GDM1 (cell line): ENCODE measurements around the gene DOCK10.

ENCODE experiments used
- DNase-seq: peaks from one replicate; lab custom pipeline; 2025; lab: John Stamatoyannopoulos, UW

Gene DOCK10

DNA sequence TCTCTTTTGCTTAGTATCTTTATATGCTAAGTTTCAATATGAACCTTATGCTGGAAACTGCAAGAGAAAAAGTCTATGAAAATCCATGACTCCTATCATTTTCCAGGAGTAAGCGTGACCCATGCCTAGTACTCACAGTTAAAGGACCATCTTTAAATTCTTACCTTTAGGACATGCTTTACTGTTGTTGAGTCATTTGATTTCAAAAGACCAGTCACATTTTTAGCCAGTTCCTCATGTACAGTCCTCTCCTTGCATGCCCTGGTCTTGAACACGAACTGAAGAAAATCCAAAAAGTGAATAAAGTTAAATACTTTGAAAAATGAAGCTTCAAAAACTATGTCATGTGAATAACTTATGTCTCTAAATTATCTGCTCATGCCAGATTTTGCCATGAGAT lies 208.3 kb downstream of the DOCK10 start:
- no peak for DNase-seq

DNA sequence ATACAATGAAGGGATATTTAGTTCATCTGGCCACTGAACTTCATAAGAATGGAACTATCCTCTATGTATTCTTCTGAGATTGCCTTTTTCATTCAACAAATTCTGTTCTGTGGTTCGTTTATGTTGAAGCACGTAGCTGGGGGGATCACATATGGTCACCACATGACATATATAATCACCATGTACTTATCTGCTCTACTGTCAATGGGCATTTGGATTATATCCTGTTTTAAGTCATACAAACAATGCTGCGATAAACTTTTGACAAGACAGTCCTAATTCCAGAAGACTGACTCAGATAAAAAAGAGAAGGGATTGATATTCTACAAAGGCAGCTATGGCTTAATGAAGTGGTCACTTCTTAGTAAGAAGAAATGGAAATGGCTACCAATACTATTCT lies 210.1 kb downstream of the DOCK10 start:
- DNase-seq: no peak

DNA sequence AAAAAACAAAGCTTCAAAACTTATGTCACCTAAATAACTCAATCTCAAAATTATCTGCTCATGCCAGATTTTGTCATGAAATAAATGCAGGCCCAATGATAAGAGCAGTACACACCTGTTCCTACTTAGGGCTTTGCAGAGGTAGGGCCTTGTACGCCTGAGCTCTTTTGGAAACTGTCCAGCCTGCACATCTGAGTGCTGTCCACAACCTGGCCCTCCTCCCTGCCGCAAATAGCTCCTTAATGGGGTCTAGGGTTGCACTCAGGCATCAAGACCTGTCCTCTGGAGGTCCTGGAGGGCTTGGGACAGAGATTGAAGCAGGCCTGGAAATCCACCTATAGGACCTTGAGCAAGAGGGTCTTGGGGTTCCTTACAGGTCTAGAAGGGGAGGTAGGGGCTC lies 210.7 kb downstream of the DOCK10 start:
- DNase-seq: no peak

DNA sequence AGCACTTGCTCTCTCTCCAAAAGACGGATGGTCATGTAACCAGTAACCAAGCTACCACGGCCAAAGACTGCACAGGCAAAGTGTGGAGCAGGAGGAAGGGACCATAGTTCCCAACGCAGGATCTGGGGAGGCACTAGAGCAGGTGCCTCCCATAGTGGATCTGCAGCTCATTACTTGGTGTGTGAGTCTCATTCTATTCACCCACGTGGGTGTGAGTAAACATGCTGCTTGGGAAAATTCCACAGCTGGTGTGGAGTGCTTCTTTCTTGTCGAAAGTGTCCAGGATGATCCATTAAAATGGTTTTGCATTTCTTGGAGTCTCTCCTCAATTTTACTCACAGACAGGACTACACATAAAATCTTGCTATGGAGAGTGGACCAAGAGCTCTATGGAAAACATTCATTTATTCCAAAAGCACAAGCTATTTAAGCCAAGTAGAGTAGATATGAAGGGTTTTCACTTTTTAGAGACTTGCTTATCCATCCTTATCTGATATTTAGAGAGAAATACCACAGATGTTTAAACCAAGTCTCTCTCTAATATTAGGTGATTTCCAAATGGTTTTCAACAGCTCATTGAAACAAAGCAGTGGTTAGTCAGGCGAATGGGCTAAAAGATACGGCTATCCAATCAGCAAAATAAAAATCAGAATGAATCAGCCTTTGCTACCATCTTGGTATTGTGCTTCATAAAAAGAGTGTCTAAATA lies 221.8 kb downstream of the DOCK10 start:
- no peak for DNase-seq

DNA sequence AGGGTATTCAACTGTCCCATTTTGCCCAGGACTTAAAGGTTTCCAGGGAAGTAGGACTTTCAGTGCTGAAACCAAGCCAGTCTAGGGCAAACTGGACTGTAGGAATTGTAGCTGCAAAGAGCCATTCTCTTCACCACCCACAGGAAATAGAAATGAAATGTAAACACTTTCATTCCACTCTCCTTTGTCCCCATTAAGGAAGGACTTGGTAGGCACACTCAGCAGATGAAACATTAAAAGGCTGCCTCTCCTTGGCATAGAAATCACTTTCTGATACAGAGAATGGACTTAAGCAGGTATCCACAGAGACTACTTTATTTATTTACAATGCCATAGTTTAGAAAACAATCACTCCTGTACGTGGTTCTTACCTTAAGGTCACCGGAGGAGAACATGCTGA lies 223.2 kb downstream of the DOCK10 start:
- no peak for DNase-seq

DNA sequence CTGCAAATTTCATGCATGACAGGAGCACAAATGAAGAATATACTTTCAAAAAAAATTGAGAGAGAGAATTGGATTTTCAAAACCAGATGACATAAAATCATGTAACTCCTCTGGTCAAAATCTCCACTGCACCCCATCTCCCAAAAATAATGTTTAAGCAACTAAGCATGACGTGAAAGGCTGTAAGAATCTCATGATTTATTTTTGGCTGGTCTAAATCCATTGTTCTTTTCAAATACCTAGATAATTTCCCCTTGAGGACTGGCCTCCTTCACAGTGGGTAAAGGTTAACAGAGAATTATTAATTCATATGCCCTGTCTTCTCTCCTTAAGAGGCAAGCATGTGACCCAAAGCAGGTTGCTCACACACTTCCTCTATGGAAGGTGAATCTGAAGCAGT lies 224.6 kb downstream of the DOCK10 start:
- no peak for DNase-seq

DNA sequence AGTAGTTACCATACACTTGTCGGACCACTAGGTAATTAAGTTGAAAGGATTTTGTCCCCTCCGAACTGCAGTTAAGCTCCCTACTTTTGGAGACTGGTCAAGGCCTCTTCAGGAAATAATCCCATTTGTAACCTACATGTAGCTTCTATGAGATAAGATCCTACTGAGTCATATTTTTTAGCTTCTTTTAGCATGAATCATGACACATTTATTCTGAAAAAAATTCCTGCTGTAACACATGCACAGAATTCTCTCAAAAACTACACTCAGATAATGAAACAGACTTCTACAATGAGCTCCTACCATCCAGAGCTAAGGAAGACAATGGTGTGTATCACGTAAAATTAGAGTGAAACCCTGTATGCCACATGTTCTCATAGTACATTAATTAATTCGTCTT lies 225.5 kb downstream of the DOCK10 start:
- no peak for DNase-seq

DNA sequence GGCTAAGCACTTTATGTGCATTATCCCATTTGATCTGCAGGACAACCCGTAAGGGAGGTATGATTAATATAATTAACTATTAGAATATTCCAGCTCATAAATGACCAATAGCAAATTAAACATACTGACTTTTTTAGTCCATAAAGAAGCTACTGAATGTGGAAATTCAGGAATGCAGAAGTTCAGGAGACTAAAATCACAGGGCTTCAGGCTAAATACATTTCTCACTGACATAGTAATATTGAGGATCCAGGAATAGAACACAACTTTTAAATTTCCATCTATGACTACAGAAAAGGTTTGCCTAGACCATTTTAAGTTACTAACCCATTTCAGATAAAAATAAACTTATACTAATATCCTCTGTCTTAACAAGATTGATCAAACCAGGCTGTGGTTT lies 228.7 kb downstream of the DOCK10 start:
- DNase-seq: no peak

DNA sequence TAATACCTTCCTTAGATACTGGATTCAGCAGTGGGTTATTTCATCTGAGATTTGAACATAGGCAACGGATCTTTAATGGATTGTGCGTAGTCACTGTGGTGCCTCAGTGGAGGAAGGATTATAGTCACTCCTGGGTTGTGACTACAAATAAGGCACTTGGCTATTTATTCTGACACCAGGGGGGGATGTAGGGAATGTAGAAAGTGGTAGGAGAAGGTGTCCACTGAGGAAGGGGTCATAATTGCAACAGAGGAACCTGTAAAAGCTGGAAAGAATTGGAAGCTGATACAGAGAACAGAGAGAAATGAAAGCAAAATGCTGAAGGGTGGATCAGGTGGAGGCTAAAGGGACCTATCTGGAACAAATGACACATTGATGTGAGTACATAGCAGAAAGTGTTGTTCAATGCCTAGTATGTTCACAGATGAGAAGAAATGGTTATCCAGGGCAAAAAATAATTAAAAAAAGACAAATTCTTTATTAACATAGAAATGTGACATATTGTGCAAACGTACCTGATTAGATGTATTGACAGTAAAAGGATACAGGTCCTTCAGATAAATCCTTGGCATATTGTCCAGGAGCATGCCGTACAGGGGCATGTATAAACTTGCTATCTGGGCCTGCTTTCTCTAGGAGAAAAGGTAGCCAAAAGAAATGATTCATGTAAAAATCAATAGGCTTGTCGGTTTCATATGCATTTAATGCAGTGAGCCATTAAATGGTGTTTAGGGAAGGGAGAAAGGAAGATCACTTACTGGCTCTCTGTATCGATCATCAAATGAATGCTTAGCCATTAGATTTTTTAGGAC lies 234.9 kb downstream of the DOCK10 start:
- no peak for DNase-seq

DNA sequence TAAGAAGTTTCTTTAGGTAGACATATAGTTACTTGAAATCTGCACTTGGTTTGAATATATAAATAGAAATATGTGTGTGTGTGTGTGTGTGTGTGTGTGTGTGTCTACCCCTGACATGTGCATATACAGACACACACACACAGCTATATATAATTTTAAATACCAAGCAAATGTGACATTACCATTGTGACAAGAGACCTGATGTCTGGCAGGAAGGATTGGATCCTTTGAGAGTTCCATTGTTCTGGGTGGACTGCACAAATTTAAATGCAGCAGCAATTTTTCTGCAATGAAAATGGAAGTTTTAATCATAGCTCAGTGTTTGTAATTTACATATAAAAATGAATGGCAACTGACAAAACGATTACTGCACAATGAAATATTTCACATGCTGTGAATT lies 238.3 kb downstream of the DOCK10 start:
- no peak for DNase-seq

DNA sequence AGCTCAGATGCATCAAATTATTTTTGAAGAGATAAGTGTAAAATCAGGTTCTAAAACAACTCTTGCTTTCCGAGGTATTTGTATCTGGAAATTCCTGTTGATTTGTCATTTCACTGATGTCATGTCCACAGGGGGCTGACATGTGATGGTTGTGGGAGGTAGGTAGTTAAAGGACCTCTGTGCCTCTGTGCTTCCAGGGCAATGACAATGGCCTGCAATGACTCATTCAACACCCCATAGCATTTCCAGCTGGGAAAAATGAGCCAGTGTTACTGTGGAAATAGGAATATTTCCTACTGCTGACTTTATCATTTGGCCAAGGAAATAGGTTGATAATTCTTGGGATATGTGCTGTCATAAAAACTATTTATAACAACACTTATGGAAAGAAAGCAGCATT lies 239.9 kb downstream of the DOCK10 start:
- DNase-seq: no peak

DNA sequence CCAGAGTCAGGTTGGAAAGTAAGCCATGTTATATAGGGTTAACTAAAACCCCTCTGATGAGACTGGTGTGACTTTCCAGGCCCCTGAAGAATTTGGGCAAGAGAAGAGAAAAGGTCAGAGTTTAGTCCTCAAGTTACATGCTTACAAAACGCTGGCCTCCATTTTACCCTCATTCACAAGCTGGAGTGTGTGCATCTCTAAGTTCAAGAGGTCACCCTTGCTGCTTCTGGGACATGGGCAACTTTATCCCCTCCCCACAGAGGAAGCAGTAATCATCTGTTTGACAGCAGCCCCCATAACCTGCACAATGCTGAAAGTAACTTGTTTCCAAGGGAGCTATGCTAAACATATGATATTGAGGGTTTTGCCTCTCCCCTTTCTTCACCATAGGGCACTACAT lies 240.9 kb downstream of the DOCK10 start:
- DNase-seq: no peak

DNA sequence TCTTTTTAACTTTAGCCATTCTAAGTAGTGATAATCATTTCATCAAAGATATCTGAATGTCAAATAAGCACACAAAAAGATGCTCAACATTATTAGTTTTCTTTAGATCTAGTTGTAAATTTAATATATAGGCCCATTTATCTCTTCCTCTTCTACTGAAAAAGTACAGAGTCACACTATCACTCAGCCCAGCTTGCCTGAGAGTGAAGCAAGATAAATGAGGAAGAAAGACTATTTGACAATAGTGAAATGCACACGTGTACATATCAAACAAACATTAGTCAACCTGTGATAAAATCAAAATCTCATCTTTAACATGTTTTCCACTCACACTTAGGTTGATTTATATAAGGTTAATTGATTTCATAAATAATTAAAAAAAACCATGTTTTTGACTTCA lies 242.6 kb downstream of the DOCK10 start:
- no peak for DNase-seq

DNA sequence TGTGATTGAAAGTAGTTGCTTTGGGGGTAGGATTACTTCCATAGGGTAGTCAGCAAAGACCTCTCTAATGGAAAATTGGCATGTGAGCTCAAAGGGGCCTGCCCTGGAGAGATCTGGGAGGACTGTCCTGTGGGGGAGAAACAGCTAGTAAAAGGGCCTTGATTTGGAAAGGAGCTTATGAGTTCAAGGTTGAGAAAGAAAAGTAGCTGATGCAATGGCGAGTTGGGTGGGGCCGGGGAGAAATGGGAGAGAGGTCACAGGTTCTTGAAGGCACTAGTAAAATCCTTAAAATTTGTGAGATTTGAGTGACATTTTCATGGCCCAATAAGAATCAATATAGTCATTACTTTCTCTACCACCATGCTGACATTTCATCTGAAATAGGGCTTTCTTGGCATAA lies 244.1 kb downstream of the DOCK10 start:
- DNase-seq: no peak

DNA sequence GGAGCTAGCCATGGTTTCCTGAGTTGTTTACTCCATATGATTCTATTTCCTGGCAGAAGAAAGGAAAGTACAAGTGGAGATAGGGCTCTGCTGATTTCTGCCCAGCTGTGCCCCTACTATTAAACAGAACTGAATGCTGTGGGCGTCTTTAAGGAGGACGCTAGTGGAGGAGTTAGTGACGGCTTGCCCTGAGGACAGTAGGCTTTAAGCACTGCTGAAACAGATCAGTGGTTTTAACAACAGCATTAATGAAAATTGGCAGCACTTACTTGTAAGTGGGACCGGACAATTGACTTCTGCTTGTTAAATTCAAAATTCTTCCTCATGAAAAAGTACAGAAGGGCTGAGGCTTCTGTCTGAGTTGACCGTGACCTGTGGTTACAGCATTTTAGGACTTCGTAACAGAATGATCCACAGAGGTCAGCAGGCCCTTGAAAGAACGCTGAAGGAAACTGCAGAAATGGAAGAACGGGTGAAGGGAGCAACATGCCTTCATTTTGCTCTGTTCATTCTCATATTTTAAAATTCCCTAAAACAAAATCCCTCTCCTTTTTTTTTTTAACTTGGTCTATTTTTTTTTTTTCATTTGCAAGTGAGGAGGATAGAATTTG lies 245.5 kb downstream of the DOCK10 start:
- DNase-seq: no peak

DNA sequence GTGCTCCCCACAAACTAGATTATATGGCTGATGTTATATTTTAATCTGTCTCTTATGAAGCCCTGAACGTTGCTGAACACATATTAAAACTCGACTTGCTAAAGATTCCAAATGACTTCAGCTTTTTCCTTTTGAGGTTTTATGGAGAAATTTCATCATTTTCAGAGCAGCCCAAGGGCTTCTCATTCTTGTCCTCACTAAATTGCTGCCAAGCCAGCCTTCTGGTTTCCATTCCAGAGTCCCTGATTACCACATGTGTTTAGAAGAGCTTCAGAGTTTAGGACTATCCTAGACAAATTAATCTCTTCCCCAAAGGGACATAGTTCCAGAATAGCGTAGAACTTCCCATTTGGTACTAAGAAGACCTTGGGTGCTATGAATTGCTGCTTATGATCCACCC lies 248.3 kb downstream of the DOCK10 start:
- no peak for DNase-seq

DNA sequence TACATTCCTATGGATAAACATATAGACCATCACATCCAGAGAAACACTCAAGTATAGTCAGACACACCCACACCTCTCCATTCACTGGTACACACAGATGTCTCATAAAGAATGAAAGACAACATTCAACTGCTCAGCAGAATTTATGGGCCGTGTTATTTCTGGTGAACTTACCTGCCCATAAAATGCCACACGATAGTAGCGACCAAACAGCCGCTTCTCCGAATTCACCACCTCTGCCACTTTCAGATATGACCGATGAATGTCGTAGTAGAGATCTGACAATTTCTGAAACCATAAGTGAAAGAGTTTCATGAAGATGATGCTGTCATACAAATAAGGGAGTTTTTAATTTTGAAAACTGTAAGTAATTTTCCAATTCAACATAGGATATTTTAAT lies 255.4 kb downstream of the DOCK10 start:
- DNase-seq: no peak

DNA sequence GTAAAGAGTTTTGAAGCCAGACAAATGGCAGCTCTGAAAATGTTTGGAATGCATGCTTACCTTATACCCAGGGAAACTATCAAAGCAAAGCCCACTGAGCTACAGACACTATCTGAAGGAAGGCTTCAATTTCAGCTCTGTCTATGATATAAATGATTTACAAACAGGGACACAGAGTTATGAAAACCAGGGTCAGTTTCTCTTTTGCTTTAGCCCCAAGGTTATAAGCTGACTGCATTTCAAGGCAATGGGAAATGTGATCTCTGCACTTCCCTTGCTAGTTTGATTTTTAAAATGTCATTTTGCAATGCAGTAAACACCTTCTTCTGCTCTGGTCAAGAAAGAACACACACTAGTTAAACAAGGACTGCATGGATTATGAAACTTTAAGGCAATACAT lies 260.9 kb downstream of the DOCK10 start:
- DNase-seq: no peak

DNA sequence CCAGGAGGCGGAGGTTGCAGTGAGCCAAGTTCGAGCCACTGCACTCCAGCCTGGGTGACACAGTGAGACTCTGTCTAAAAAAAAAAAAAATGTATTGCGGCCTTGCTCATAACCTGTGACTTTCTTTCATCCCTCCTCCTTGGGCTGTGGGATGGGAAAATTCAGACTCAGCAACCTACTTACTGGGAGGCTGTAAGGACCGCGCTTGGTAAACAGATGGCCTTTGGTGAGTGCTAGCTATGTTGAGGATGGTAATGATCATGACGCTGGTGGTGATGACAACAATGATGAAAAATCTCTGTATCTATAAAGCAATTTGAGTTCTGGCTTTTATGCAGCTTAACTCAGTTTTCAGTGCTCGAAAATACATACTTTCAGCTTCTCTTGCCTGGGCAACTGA lies 261.4 kb downstream of the DOCK10 start:
- DNase-seq: no peak

DNA sequence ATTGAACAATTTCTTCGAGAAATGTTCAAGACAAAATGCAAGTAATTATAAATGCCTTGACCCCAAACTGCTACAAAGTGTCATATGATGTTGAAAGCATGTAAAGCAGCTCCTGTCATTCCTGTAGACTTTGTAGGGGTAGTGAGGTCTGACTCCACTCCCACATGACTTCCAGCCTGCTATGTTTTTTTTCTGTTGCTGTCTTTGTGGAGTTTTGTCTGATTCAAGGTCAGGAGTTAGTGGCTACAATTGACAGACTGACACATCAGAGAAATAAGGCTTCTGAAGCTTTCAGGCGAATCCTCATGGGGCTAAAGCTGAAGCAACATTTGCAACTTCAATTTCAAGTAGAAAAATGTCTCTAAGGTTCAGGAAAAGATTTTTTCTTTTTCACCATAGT lies 262.2 kb downstream of the DOCK10 start:
- DNase-seq: no peak

DNA sequence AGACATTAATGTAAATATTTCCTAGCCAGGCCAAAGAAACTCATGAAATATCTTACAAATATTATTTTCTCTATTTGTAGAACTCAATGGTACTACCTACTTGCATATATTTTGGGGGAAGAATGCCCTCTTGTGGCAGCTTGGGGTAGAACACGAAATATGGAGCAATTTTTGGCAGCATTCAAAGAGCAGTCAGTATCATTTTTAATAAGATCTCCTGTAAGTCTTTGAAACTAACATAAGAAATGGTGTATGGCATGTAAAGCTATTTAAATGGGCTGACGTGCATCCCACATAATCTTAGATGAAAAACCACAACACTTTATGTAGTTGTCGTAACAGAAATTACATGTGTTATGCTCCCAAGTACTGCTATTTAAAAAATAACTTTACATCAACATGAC lies 263.8 kb downstream of the DOCK10 start:
- DNase-seq: peak; percentile 26

DNA sequence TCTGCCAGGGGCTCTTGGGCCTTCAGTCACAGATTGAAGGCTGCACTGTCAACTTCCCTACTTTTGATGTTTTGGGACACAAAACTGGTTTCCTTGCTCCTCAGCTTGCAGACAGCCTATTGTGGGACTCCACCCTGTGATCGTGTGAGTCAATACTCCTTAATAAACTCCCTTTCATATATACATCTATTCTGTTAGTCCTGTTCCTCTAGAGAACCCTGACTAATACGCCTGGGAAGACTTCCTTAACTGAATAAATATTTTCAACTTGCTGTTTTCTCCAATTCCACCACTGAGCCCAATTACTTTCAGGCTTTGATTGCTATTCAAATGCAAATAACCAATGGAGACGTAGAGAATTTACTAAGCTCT lies 264.7 kb downstream of the DOCK10 start:
- DNase-seq: no peak

DNA sequence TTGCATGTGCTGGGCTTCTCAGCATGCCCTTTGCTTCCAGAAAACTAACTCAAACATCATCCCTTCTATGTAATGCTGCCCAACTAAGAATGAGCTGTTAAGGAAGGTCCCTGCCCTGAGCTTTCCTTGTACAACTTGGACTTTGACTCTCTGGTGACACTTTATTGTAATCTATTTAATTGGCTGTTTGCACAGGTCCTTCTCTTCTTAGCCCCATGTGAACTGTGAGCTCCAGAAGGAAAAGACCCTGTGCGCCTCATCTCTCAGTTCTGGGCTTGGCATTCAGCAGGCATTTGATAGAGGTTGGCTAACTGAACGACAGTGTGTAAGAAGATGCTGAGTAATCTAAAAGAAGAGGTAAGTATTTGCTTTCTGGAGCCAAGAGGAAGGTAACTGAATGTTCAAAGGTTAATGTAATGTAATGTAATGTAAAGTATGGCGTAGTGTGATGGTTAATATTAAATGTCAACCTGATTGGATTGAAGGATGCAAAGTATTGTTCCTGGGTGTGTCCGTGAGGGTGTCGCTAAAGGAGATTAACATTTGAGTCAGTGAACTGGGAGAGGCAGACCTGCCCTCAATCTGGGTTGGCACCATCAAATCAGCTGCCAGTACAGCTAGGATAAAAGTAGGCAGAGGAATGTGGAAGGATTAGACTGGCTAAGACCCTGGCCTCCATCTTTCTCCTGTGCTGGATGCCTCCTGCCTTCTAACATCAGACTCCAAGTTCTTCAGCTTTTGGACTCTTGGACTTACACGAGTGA lies 265.3 kb downstream of the DOCK10 start:
- DNase-seq: no peak
